Measurements from ENCODE around the gene MNAT1. TPM values are rescaled to one million over a fixed set of nuclear protein-coding genes. Genes with fewer than 3 reads are reported as not detected.

MNAT1 gene
- total RNA-seq, 1 donor from 2014 or later: 103 TPM

DNA sequence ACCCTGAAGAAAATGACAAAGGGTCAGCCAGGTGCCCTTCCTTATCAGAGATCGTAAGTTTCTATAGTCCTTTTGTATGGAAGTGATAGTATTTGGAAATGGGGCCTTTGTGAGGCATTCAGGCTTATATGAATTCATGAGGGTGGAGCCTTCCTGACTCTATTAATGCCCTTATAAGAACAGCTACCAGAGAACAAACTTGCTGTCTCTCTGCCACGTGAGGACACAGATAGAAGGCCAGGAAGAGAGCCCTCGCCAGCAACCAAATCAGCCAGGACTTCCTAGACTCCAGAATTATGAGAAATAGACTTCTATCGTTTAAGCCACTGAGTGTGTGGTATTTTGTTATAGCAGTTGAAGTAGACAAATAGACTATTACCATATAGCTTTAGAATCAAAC is 209.6 kb downstream of the MNAT1 start:
- Histone ChIP-seq H3K27me3 (ENCODE audit: control insufficient read depth in 3 of 3, insufficient read depth in 3 of 3, low read length in 3 of 3) (no peaks in the 10 kb centered on the region), H3K27ac (ENCODE audit: low read depth, low read length) (peak overlapping the region; percentile 60), H3K4me1 (ENCODE audit: control insufficient read depth in 3 of 3, insufficient read depth in 3 of 3, low read length in 3 of 3) (peaks cover 6 to 12% (median 8%) of the 10 kb centered on the region in 3 donors), H3K9ac (ENCODE audit: low read depth in 1 of 3, low read length in 3 of 3) (no peak overlapping the region), H3K36me3 (ENCODE audit: control insufficient read depth in 3 of 3, insufficient read depth in 3 of 3, low read length in 3 of 3) (no peaks in the 10 kb centered on the region), H3K4me3 (ENCODE audit: low read length in 3 of 3) (no peak overlapping the region), H3K9me3 (ENCODE audit: control insufficient read depth in 3 of 3, low read length in 3 of 3) (no peaks in the 10 kb centered on the region)

DNA sequence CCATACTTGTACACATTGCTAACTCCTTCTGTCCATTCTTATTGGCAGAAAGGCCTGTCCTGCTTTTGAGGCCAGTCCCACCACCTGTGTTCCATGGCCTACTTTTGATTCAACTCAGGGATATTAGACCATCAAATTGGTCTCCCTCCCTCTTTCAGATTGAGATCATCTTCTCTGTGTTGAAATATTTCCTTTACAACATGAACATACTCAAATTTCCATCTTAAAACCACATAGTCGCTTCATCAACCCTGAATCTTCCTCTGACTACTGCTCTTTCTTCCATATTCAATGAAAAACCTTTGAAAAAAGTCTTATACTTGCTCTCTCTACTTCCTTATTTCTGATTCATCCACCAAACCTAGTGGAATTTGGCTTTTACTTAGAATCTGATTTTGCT is 211.4 kb downstream of the MNAT1 start:
- H3K27ac ChIP-seq (ENCODE audit: low read depth, low read length): no peak overlapping the region
- no peak overlapping the region for H3K4me3 ChIP-seq (ENCODE audit: low read length in 3 of 3)
- H3K9ac ChIP-seq (ENCODE audit: low read depth in 1 of 3, low read length in 3 of 3): no peak overlapping the region
- peaks cover 6 to 15% (median 12%) of the 10 kb centered on the region in 3 donors for H3K4me1 ChIP-seq (ENCODE audit: control insufficient read depth in 3 of 3, insufficient read depth in 3 of 3, low read length in 3 of 3)
- H3K36me3 ChIP-seq (ENCODE audit: control insufficient read depth in 3 of 3, insufficient read depth in 3 of 3, low read length in 3 of 3): no peaks in the 10 kb centered on the region
- no peaks in the 10 kb centered on the region for H3K27me3 ChIP-seq (ENCODE audit: control insufficient read depth in 3 of 3, insufficient read depth in 3 of 3, low read length in 3 of 3)
- no peaks in the 10 kb centered on the region for H3K9me3 ChIP-seq (ENCODE audit: control insufficient read depth in 3 of 3, low read length in 3 of 3)

DNA sequence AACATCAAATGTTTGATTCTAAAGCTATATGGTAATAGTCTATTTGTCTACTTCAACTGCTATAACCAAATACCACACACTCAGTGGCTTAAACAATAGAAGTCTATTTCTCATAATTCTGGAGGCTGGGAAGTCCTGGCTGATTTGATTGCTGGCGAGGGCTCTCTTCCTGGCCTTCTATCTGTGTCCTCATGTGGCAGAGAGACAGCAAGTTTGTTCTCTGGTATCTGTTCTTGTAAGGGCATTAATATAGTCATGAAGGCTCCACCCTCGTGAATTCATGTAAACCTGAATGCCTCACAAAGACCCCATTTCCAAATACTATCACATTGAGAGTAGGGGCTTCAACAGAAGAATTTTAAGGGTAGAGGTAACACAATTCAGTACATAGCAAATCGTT is 212.2 kb downstream of the MNAT1 start:
- no peaks in the 10 kb centered on the region for H3K36me3 ChIP-seq (ENCODE audit: control insufficient read depth in 3 of 3, insufficient read depth in 3 of 3, low read length in 3 of 3)
- H3K27ac ChIP-seq (ENCODE audit: low read depth, low read length): peak overlapping the region; percentile 9
- no peaks in the 10 kb centered on the region for H3K27me3 ChIP-seq (ENCODE audit: control insufficient read depth in 3 of 3, insufficient read depth in 3 of 3, low read length in 3 of 3)
- H3K9me3 ChIP-seq (ENCODE audit: control insufficient read depth in 3 of 3, low read length in 3 of 3): no peaks in the 10 kb centered on the region
- H3K4me3 ChIP-seq (ENCODE audit: low read length in 3 of 3): no peak overlapping the region
- H3K9ac ChIP-seq (ENCODE audit: low read depth in 1 of 3, low read length in 3 of 3): no peak overlapping the region
- peaks cover 10 to 23% (median 12%) of the 10 kb centered on the region in 3 donors for H3K4me1 ChIP-seq (ENCODE audit: control insufficient read depth in 3 of 3, insufficient read depth in 3 of 3, low read length in 3 of 3)

DNA sequence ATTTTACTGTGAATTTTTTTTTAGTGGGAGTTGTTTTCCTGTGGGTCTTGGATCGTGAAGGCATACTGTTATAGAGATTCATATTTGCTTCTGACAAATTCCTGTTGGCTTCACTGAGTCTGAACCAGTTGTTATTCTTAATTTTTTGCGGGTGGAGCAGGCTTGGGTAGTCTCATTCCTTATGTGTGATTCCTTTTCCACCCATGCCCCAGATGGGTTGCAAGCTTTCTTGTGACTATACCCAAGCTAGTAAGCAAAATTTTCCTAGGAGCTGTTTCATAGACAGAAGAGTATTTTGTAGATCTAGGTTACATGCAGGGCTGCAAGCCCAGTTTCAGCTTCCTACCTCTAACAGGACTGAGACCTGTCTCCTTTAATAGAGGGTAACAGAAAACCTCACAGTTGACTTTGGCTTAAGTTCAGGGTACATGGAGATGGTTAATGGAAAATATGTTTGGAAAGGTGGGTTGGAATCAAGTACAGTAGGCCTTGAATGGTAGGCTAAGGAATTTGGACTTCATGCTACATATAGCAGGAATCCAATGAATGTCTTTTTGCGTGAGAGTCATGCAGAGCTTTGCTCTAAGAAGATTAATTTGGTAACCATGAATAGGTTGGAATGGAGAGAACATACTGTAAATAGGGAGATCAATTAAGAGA is 217.3 kb downstream of the MNAT1 start:
- peaks cover 0 to 21% (median 8%) of the 10 kb centered on the region in 3 donors for H3K4me1 ChIP-seq (ENCODE audit: control insufficient read depth in 3 of 3, insufficient read depth in 3 of 3, low read length in 3 of 3)
- H3K9me3 ChIP-seq (ENCODE audit: control insufficient read depth in 3 of 3, low read length in 3 of 3): peaks cover 0 to 10% (median 0%) of the 10 kb centered on the region in 3 donors
- no peak overlapping the region for H3K27ac ChIP-seq (ENCODE audit: low read depth, low read length)
- no peak overlapping the region for H3K9ac ChIP-seq (ENCODE audit: low read depth in 1 of 3, low read length in 3 of 3)
- no peaks in the 10 kb centered on the region for H3K27me3 ChIP-seq (ENCODE audit: control insufficient read depth in 3 of 3, insufficient read depth in 3 of 3, low read length in 3 of 3)
- H3K4me3 ChIP-seq (ENCODE audit: low read length in 3 of 3): peak overlapping the region in 1 of 3 donors; percentile 20
- no peaks in the 10 kb centered on the region for H3K36me3 ChIP-seq (ENCODE audit: control insufficient read depth in 3 of 3, insufficient read depth in 3 of 3, low read length in 3 of 3)

DNA sequence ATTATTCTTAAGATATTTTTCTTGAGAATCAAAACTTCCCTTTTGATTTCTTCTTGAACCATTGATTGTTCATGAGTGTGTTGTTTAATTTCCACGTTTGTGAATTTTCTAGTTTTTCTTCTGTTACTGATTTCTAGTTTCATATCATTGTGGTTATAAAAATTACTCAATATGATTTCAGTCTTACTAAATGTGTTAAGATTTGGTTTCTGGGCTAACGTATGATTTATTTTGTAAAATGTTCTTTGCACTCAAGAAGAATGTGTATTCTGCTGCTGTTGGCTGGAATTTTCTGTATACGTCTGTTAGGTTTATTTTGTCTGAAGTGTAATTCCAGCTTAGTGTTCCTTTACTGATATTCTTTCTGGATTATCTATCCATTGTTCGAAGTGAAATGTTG is 221.6 kb downstream of the MNAT1 start:
- Histone ChIP-seq H3K4me3 (ENCODE audit: low read length in 3 of 3) (no peak overlapping the region), H3K27me3 (ENCODE audit: control insufficient read depth in 3 of 3, insufficient read depth in 3 of 3, low read length in 3 of 3) (no peaks in the 10 kb centered on the region), H3K9ac (ENCODE audit: low read depth in 1 of 3, low read length in 3 of 3) (no peak overlapping the region), H3K36me3 (ENCODE audit: control insufficient read depth in 3 of 3, insufficient read depth in 3 of 3, low read length in 3 of 3) (no peaks in the 10 kb centered on the region), H3K4me1 (ENCODE audit: control insufficient read depth in 3 of 3, insufficient read depth in 3 of 3, low read length in 3 of 3) (peaks cover 0 to 9% (median 6%) of the 10 kb centered on the region in 3 donors), H3K9me3 (ENCODE audit: control insufficient read depth in 3 of 3, low read length in 3 of 3) (peaks cover 6 to 10% (median 8%) of the 10 kb centered on the region in 3 donors), H3K27ac (ENCODE audit: low read depth, low read length) (no peak overlapping the region)

DNA sequence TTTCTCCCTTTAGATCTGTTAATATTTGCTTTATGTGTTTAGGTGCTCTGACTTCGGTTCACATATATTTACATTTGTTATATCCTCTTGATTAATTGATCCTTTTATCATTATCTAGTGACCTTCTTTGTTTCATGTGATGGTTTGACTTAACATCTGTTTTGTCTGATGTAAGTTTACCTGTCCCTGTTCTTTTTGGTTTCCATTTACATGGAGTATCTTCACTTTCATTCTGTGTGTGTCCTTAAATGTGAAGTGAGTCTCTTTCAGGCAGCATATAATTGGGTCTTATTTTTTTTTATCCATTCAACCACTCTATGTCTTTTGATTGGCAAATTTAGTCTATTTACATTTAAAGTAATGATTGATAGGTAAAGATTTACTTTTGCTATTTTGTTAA is 222.1 kb downstream of the MNAT1 start:
- Histone ChIP-seq H3K4me1 (ENCODE audit: control insufficient read depth in 3 of 3, insufficient read depth in 3 of 3, low read length in 3 of 3) (peaks cover 0 to 5% (median 4%) of the 10 kb centered on the region in 3 donors), H3K27me3 (ENCODE audit: control insufficient read depth in 3 of 3, insufficient read depth in 3 of 3, low read length in 3 of 3) (no peaks in the 10 kb centered on the region), H3K36me3 (ENCODE audit: control insufficient read depth in 3 of 3, insufficient read depth in 3 of 3, low read length in 3 of 3) (no peaks in the 10 kb centered on the region), H3K9ac (ENCODE audit: low read depth in 1 of 3, low read length in 3 of 3) (no peak overlapping the region), H3K9me3 (ENCODE audit: control insufficient read depth in 3 of 3, low read length in 3 of 3) (peaks cover 6 to 10% (median 8%) of the 10 kb centered on the region in 3 donors), H3K27ac (ENCODE audit: low read depth, low read length) (no peak overlapping the region), H3K4me3 (ENCODE audit: low read length in 3 of 3) (no peak overlapping the region)

DNA sequence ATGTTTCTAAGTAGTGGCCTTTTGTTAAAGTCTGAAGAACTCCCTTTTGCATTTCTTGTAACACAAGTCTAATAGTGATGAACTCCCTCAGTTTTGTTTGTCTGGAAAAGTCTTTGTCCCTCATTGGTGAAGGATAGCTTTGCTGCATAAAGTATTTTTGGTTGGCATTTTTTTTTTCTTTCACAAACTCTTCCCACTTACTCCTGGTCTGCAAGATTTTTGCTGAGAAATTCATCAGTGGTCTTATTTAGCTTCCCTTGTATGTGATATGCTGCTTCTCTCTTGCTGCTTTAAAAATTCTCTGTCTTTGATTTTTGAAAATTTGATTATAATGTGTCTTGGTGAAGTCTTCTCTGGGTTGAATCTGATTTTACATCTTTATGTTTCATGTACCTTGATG is 223.6 kb downstream of the MNAT1 start:
- Histone ChIP-seq H3K9me3 (ENCODE audit: control insufficient read depth in 3 of 3, low read length in 3 of 3) (peaks cover 6 to 10% (median 8%) of the 10 kb centered on the region in 3 donors), H3K4me3 (ENCODE audit: low read length in 3 of 3) (no peak overlapping the region), H3K9ac (ENCODE audit: low read depth in 1 of 3, low read length in 3 of 3) (no peak overlapping the region), H3K4me1 (ENCODE audit: control insufficient read depth in 3 of 3, insufficient read depth in 3 of 3, low read length in 3 of 3) (no peaks in the 10 kb centered on the region), H3K27me3 (ENCODE audit: control insufficient read depth in 3 of 3, insufficient read depth in 3 of 3, low read length in 3 of 3) (no peaks in the 10 kb centered on the region), H3K36me3 (ENCODE audit: control insufficient read depth in 3 of 3, insufficient read depth in 3 of 3, low read length in 3 of 3) (no peaks in the 10 kb centered on the region), H3K27ac (ENCODE audit: low read depth, low read length) (no peak overlapping the region)

DNA sequence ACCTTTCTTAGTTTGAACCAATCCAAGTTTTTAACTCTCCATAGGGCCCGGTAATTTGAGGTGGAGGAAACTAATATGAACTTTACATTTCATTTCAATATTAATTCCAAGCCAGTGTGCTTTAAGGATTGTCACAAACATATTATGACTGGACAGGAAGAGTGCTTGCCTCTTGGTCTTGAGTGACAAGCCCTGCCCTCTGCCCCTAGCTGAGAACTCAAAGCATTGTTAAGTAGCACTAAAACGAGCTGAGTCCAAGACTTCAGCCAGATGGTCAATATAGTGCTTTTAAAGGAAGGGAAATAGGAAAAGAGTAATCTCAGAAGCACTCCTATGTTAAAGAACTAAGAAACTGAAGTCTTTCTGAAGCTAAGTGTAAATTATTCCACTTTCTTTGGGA is 229.2 kb downstream of the MNAT1 start:
- Histone ChIP-seq H3K9ac (ENCODE audit: low read depth in 1 of 3, low read length in 3 of 3) (no peak overlapping the region), H3K4me3 (ENCODE audit: low read length in 3 of 3) (no peak overlapping the region), H3K9me3 (ENCODE audit: control insufficient read depth in 3 of 3, low read length in 3 of 3) (peaks cover 0 to 5% (median 2%) of the 10 kb centered on the region in 3 donors), H3K4me1 (ENCODE audit: control insufficient read depth in 3 of 3, insufficient read depth in 3 of 3, low read length in 3 of 3) (no peaks in the 10 kb centered on the region), H3K36me3 (ENCODE audit: control insufficient read depth in 3 of 3, insufficient read depth in 3 of 3, low read length in 3 of 3) (no peaks in the 10 kb centered on the region), H3K27ac (ENCODE audit: low read depth, low read length) (no peak overlapping the region), H3K27me3 (ENCODE audit: control insufficient read depth in 3 of 3, insufficient read depth in 3 of 3, low read length in 3 of 3) (no peaks in the 10 kb centered on the region)

DNA sequence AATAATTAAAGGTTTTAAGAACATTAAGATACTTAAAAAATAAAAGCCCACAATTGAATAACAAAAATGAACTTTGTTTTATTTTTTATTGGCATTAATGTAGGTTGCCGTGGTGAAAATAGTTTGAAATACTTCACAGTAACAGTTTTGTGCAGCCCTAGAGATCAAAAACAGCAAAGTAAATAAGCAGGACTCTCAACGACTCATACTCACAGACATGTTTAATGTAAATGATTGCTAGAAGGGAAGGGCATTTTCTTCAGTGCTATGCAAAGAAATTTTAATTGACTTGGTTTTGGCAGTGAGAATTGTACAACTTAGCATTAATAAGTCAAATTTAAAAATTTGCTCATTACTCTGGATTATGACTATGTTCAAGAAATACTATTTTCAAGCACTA is 230.3 kb downstream of the MNAT1 start:
- Histone ChIP-seq H3K27me3 (ENCODE audit: control insufficient read depth in 3 of 3, insufficient read depth in 3 of 3, low read length in 3 of 3) (no peaks in the 10 kb centered on the region), H3K4me1 (ENCODE audit: control insufficient read depth in 3 of 3, insufficient read depth in 3 of 3, low read length in 3 of 3) (no peaks in the 10 kb centered on the region), H3K27ac (ENCODE audit: low read depth, low read length) (no peak overlapping the region), H3K9me3 (ENCODE audit: control insufficient read depth in 3 of 3, low read length in 3 of 3) (no peaks in the 10 kb centered on the region), H3K4me3 (ENCODE audit: low read length in 3 of 3) (no peak overlapping the region), H3K36me3 (ENCODE audit: control insufficient read depth in 3 of 3, insufficient read depth in 3 of 3, low read length in 3 of 3) (no peaks in the 10 kb centered on the region), H3K9ac (ENCODE audit: low read depth in 1 of 3, low read length in 3 of 3) (no peak overlapping the region)

DNA sequence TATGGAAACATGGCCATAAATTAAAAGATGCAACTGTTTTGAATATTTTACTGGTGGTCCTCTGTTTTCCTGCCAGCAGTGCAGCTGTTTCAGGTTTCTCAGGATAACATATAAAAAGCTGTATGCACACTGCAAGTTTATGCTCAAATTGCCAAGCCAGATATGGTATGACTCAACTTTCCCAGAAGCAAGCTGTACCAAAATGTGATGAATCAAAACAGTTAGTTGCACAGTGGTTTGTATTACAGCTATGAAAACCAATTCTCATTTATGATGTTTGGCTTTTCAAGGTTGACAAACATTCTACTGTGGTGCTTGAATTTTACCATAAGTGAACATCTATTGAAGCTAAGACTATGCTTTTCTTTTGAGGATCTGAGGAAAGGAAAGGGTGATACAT is 230.8 kb downstream of the MNAT1 start:
- Histone ChIP-seq H3K4me3 (ENCODE audit: low read length in 3 of 3) (no peak overlapping the region), H3K9ac (ENCODE audit: low read depth in 1 of 3, low read length in 3 of 3) (no peak overlapping the region), H3K27me3 (ENCODE audit: control insufficient read depth in 3 of 3, insufficient read depth in 3 of 3, low read length in 3 of 3) (no peaks in the 10 kb centered on the region), H3K27ac (ENCODE audit: low read depth, low read length) (no peak overlapping the region), H3K4me1 (ENCODE audit: control insufficient read depth in 3 of 3, insufficient read depth in 3 of 3, low read length in 3 of 3) (no peaks in the 10 kb centered on the region), H3K36me3 (ENCODE audit: control insufficient read depth in 3 of 3, insufficient read depth in 3 of 3, low read length in 3 of 3) (no peaks in the 10 kb centered on the region), H3K9me3 (ENCODE audit: control insufficient read depth in 3 of 3, low read length in 3 of 3) (no peaks in the 10 kb centered on the region)
